HG02870 (cell line): Measurements from ENCODE around the gene CASP5.
"Not testable (repeated sequence)": the region's sequence is repeated elsewhere in the genome, so short reads cannot be mapped to it uniquely, and the experiment has no call there.

Experiments
- ATAC-seq: cut with Tn5 transposase; IDR thresholded peaks from one replicate; pipeline ENCODE4 v1.9.1; 2021; ENCODE audit warnings: mild to moderate bottlenecking, moderate library complexity; ENCODE audit not compliant: unreplicated experiment

The CASP5 gene

GRCh38 chr11:105033781-105034180 lies 10.8 kb upstream of the CASP5 start:
- no peak for ATAC-seq

- no peak for ATAC-seq
Measured at GRCh38 chr11:105033343-105033742, 10.4 kb upstream of the CASP5 start.

- ATAC-seq = no peak
Measured at GRCh38 chr11:105032495-105032894, 9.5 kb upstream of the CASP5 start.

GRCh38 chr11:105027678-105028077 lies 4.7 kb upstream of the CASP5 start:
- ATAC-seq = no peak

- ATAC-seq = no peak
Measured at GRCh38 chr11:105024394-105024793, 1.4 kb upstream of the CASP5 start.

GRCh38 chr11:105022527-105022926 lies 441 bp downstream of the CASP5 start:
- ATAC-seq = no peak

GRCh38 chr11:105007463-105007862 lies 15.5 kb downstream of the CASP5 start:
- no peak for ATAC-seq

- ATAC-seq = no peak
Measured at GRCh38 chr11:105005451-105005845, 17.5 kb downstream of the CASP5 start.

- no peak for ATAC-seq
Measured at GRCh38 chr11:105004021-105004420, 18.9 kb downstream of the CASP5 start.

- no peak for ATAC-seq
Measured at GRCh38 chr11:105003151-105003550, 19.8 kb downstream of the CASP5 start.

- peak; percentile 86 for ATAC-seq
Measured at GRCh38 chr11:105000797-105001196, 22.2 kb downstream of the CASP5 start.

- ATAC-seq = no peak
Measured at GRCh38 chr11:105000167-105000566, 22.8 kb downstream of the CASP5 start.

- ATAC-seq = no peak
Measured at GRCh38 chr11:104999721-105000120, 23.2 kb downstream of the CASP5 start.

- ATAC-seq = no peak
Measured at GRCh38 chr11:104997288-104997687, 25.7 kb downstream of the CASP5 start.

- no peak for ATAC-seq
Measured at GRCh38 chr11:104995001-104995408, 28.0 kb downstream of the CASP5 start.

GRCh38 chr11:104992781-104993180 lies 30.2 kb downstream of the CASP5 start:
- no peak for ATAC-seq

- no peak for ATAC-seq
Measured at GRCh38 chr11:104991994-104992393, 31.0 kb downstream of the CASP5 start.

GRCh38 chr11:104984808-104985207 lies 38.2 kb downstream of the CASP5 start:
- no peak for ATAC-seq

- no peak for ATAC-seq
Measured at GRCh38 chr11:104979839-104980238, 43.1 kb downstream of the CASP5 start.

- no peak for ATAC-seq
Measured at GRCh38 chr11:104973616-104974015, 49.4 kb downstream of the CASP5 start.

- not testable (repeated sequence) for ATAC-seq
Measured at GRCh38 chr11:104972924-104973323, 50.0 kb downstream of the CASP5 start.

GRCh38 chr11:104970756-104971155 lies 52.2 kb downstream of the CASP5 start:
- no peak for ATAC-seq

- ATAC-seq = no peak
Measured at GRCh38 chr11:104968856-104969776, 53.9 kb downstream of the CASP5 start.
